PC-3 (cell line): ENCODE results near the gene EIF4EBP2. TPM values are rescaled to one million over a fixed set of nuclear protein-coding genes. Genes with fewer than 3 reads are reported as not detected.

Experiments used
- ATAC-seq: fragments of 200-7000 bp; cut with Tn5 transposase; 2 replicates; pipeline ENCODE4 v1.9.1; 2020; ENCODE audit warnings: mild to moderate bottlenecking, moderate library complexity
- BruUV-seq: library from RNA; stranded (reverse); fragments of 400-500 nt; replicated peaks from 2 replicates; lab custom pipeline; 2021; lab: Mats Ljungman, UMichigan
- CTCF ChIA-PET: fragments of 300-600 bp; sonication (Branson Sonifier 250); formaldehyde crosslinking; loops from one replicate; lab custom pipeline; 2022; ENCODE audit warnings: antibody characterized with exemption; lab: Charles Lee
- POLR2A ChIA-PET: fragments of 300-600 bp; sonication (Branson Sonifier 250); formaldehyde crosslinking; loops from one replicate; lab custom pipeline; 2022; ENCODE audit warnings: antibody characterized with exemption; ENCODE audit not compliant: unreplicated experiment; lab: Charles Lee
- DNase-seq: peaks from one replicate; pipeline ENCODE4 v3.0.0-alpha.2; 2015
- H2AFZ ChIP-seq: fragments of 300-600 bp; sonication (generic); 2 replicates; pipeline ENCODE4 v1.6.0; 2016; ENCODE audit warnings: antibody characterized with exemption, low read length
- H3F3A ChIP-seq: fragments of 300-600 bp; sonication (generic); one replicate; pipeline ENCODE4 v1.6.0; 2017; ENCODE audit warnings: antibody characterized with exemption, low read length, control low read depth, mild to moderate bottlenecking; ENCODE audit not compliant: unreplicated experiment
- H3K27ac ChIP-seq: fragments of 300-600 bp; sonication (generic); 2 replicates; pipeline ENCODE4 v1.5.1; 2016; ENCODE audit warnings: mild to moderate bottlenecking, low read length
- H3K27me3 ChIP-seq: fragments of 300-600 bp; sonication (generic); 2 replicates; pipeline ENCODE4 v1.6.1; 2016; ENCODE audit warnings: low read length, mixed read lengths
- H3K36me3 ChIP-seq: fragments of 300-600 bp; sonication (generic); 2 replicates; pipeline ENCODE4 v1.6.1; 2016; ENCODE audit warnings: low read depth, mixed run types, low read length, mixed read lengths
- H3K4me1 ChIP-seq: fragments of 300-600 bp; sonication (generic); 2 replicates; pipeline ENCODE4 v1.5.1; 2016; ENCODE audit warnings: low read length; ENCODE audit not compliant: insufficient read depth
- H3K4me2 ChIP-seq: fragments of 300-600 bp; sonication (generic); 2 replicates; pipeline ENCODE4 v1.6.0; 2016; ENCODE audit warnings: low read length
- H3K4me3 ChIP-seq: fragments of 300-600 bp; sonication (generic); 2 replicates; pipeline ENCODE4 v1.5.1; 2016; ENCODE audit warnings: mild to moderate bottlenecking, low read length, mixed read lengths
- H3K79me2 ChIP-seq: fragments of 300-600 bp; sonication (generic); 2 replicates; pipeline ENCODE4 v1.6.1; 2017; ENCODE audit warnings: low read length, mixed read lengths
- H3K9ac ChIP-seq: fragments of 300-600 bp; sonication (generic); 2 replicates; pipeline ENCODE4 v1.6.0; 2016; ENCODE audit warnings: mild to moderate bottlenecking, low read length
- H3K9me2 ChIP-seq: fragments of 300-600 bp; sonication (generic); replicated peaks from 2 replicates; pipeline ENCODE4 v1.6.1; 2016; ENCODE audit warnings: mixed run types, low read length, mixed read lengths
- H3K9me3 ChIP-seq: fragments of 300-600 bp; sonication (generic); 2 replicates; pipeline ENCODE4 v1.6.1; 2016; ENCODE audit warnings: low read length, mixed read lengths
- H4K20me1 ChIP-seq: fragments of 300-600 bp; sonication (generic); 2 replicates; pipeline ENCODE4 v1.6.1; 2016; ENCODE audit warnings: low read length, mixed read lengths
- EZH2 ChIP-seq: fragments of 300-600 bp; sonication (generic); IDR thresholded peaks from one replicate; pipeline ENCODE4 v1.6.1; 2017; ENCODE audit warnings: antibody characterized with exemption, mild to moderate bottlenecking, low read length; ENCODE audit not compliant: unreplicated experiment
- EZH2phosphoT487 ChIP-seq: fragments of 300-600 bp; sonication (generic); IDR thresholded peaks from 2 replicates; pipeline ENCODE4 v1.6.1; 2018; ENCODE audit warnings: mild to moderate bottlenecking, antibody characterized with exemption, low read length, borderline replicate concordance
- intact Hi-C: fragments of 100-400 bp; cut with micrococcal nuclease; formaldehyde crosslinking; loops from 2 replicates; pipeline ENCODE4 v1.9.0; 2023
- total RNA-seq: library from RNA; depleted of rRNA; stranded (reverse); fragments of >200 nt; gene quantifications from 2 replicates; pipeline ENCODE4 v1.2.3, GENCODE V29; 2014
- TF ChIP-seq, protein P1 (sequence below): fragments of 300-600 bp; sonication (generic); conservative IDR thresholded peaks from 2 replicates; pipeline ENCODE4 v1.5.1; 2017; ENCODE audit warnings: antibody characterized with exemption, low read depth, mild to moderate bottlenecking, low read length

EIF4EBP2 gene
- total RNA-seq, 1 experiment from 2014 or later = 29.2 TPM

DNA sequence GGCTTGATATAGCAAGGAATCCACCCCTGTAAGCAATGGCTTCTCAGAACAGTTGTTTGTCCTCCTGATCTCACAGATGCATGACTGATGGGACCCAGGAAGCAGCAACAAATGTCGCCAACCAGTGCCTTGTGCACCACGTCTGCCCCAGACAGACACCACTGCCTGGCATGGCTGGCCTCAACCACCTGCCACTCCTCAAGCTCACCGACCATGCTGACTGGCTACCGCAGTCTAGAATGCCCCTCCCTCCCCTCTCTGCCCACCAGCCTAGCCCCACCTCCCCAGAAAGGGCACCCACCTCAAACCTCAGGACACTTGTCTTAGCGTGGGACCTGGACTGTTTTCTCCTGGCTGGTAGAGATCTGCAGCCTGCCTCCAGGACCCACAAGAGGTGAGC is 45.5 kb upstream of the EIF4EBP2 start:
- DNase-seq = no peak
- no peaks in the 10 kb centered on the region for H3K9me3 ChIP-seq
- H3K27ac ChIP-seq = no peak overlapping the region
- no peak for ATAC-seq
- H3K79me2 ChIP-seq = peaks cover 4% of the 10 kb centered on the region; the same call in 1 of the 2 replicates
- no peak overlapping the region for H2AFZ ChIP-seq
- ChIA-PET POLR2A (interaction anchor here (1.1 kb wide), 1 partner anchor 45 kb away, joined by 4 read pairs; the partner anchor contains the start of gene EIF4EBP2), CTCF (no interaction called here)
- no peaks in the 10 kb centered on the region for H3K27me3 ChIP-seq
- H3K4me2 ChIP-seq = no peak overlapping the region
- no peaks in the 10 kb centered on the region for H3F3A ChIP-seq
- peaks cover 12% of the 10 kb centered on the region for H3K4me1 ChIP-seq
- no peaks in the 10 kb centered on the region for H3K36me3 ChIP-seq
- no peak for TF ChIP-seq EZH2
- TF ChIP-seq, protein P1, sequence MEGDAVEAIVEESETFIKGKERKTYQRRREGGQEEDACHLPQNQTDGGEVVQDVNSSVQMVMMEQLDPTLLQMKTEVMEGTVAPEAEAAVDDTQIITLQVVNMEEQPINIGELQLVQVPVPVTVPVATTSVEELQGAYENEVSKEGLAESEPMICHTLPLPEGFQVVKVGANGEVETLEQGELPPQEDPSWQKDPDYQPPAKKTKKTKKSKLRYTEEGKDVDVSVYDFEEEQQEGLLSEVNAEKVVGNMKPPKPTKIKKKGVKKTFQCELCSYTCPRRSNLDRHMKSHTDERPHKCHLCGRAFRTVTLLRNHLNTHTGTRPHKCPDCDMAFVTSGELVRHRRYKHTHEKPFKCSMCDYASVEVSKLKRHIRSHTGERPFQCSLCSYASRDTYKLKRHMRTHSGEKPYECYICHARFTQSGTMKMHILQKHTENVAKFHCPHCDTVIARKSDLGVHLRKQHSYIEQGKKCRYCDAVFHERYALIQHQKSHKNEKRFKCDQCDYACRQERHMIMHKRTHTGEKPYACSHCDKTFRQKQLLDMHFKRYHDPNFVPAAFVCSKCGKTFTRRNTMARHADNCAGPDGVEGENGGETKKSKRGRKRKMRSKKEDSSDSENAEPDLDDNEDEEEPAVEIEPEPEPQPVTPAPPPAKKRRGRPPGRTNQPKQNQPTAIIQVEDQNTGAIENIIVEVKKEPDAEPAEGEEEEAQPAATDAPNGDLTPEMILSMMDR = no peak
- TF ChIP-seq EZH2phosphoT487 = no peak
- no peak overlapping the region for H3K9ac ChIP-seq
- H4K20me1 ChIP-seq = no peaks in the 10 kb centered on the region
- intact Hi-C loops = no loop called here
- BruUV-seq = no TSS peak
- H3K9me2 ChIP-seq = no peaks in the 10 kb centered on the region
- H3K4me3 ChIP-seq = no peak overlapping the region

DNA sequence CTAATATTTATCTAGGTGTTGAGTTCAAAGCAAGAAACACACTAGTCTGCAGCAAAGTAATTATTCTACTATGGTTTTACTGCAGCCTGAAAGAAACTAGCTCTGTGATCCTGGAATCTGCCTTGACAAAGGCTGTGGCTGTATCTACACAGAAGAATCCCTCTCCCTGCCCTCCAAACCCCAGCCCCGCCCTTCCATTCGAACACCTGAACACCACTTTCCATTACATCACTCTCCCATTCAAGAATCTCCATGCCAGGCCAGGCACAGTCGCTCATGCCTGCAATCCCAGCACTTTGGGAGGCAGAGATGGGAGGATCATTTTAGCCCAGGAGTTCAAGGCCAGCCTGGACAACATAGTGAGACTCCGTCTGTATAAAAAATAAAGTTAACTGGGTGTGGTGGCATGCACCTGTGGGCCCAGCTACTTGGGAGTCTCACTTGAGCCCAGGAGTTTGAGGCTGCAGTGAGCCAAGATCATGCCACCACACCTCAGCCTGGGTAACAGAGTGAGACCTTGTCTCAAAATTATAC is 44.9 kb upstream of the EIF4EBP2 start:
- Histone ChIP-seq H3K4me1 (peaks cover 16% of the 10 kb centered on the region), H3K36me3 (no peaks in the 10 kb centered on the region), H4K20me1 (no peaks in the 10 kb centered on the region), H3F3A (no peaks in the 10 kb centered on the region), H3K9me2 (no peaks in the 10 kb centered on the region), H3K79me2 (peaks cover 4% of the 10 kb centered on the region; the same call in 1 of the 2 replicates), H2AFZ (no peak overlapping the region), H3K27me3 (no peaks in the 10 kb centered on the region), H3K27ac (no peak overlapping the region), H3K9me3 (no peaks in the 10 kb centered on the region), H3K4me2 (no peak overlapping the region), H3K4me3 (no peak overlapping the region), H3K9ac (no peak overlapping the region)
- TF ChIP-seq, protein P1 = no peak
- TF ChIP-seq EZH2 (no peak), EZH2phosphoT487 (no peak)
- ATAC-seq = no peak
- intact Hi-C loops = no loop called here
- ChIA-PET CTCF (interaction anchor here (1.1 kb wide), 1 partner anchor 137 kb away, joined by 3 read pairs; no protein-coding TSS in a partner anchor), POLR2A (no interaction called here)
- DNase-seq = no peak
- no TSS peak for BruUV-seq

DNA sequence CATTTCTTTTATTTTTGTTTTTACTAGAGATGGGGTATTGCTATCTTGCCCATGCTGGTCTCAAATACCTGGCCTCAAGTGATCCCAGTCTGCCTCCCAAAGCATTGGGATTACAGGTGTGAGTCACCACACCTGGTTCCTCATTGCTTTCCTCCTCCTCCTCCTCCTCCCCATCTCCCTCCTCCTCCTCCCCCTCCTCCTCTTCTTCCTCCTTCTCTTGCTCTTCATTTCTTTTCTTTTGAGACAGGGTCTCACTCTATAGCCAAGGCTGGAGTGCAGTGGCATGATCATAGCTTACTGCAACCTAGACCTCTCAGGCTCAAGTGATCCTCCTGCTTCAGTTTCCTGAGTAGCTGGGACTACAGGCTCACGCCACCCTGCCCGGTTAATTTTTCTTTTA is 43.7 kb upstream of the EIF4EBP2 start:
- H3K9ac ChIP-seq = no peak overlapping the region
- CTCF ChIA-PET = interaction anchor here (1.0 kb wide), 1 partner anchor 139 kb away, joined by 3 read pairs; no protein-coding TSS in a partner anchor
- BruUV-seq = no TSS peak
- no peaks in the 10 kb centered on the region for H3K9me3 ChIP-seq
- H2AFZ ChIP-seq = no peak overlapping the region
- H3K79me2 ChIP-seq = peaks cover 4% of the 10 kb centered on the region; the same call in 1 of the 2 replicates
- no peaks in the 10 kb centered on the region for H4K20me1 ChIP-seq
- ATAC-seq (no peak), DNase-seq (no peak)
- H3K9me2 ChIP-seq = no peaks in the 10 kb centered on the region
- H3K4me2 ChIP-seq = no peak overlapping the region
- no peaks in the 10 kb centered on the region for H3K36me3 ChIP-seq
- POLR2A ChIA-PET = no interaction called here
- peaks cover 23% of the 10 kb centered on the region for H3K4me1 ChIP-seq
- intact Hi-C loops = no loop called here
- H3K4me3 ChIP-seq = no peak overlapping the region
- H3K27me3 ChIP-seq = no peaks in the 10 kb centered on the region
- H3F3A ChIP-seq = no peaks in the 10 kb centered on the region
- TF ChIP-seq, protein P1 = no peak
- TF ChIP-seq EZH2 (no peak), EZH2phosphoT487 (no peak)
- H3K27ac ChIP-seq = no peak overlapping the region
